Panc1 (cell line): ENCODE data around the gene MAP7.

ENCODE experiments used
- CTCF ChIP-seq: fragments of 450-650 bp; IDR thresholded peaks from 2 replicates; pipeline ENCODE4 v1.5.1; 2017; ENCODE audit warnings: mild to moderate bottlenecking
- REST ChIP-seq, 2 experiments: IDR thresholded peaks; 2 replicates each; pipeline ENCODE4 v1.6.1; 2011 to 2012; ENCODE audit warnings: low read depth in 2 of 2, control low read depth in 1 of 2, low read length in 1 of 2, mild to moderate bottlenecking in 1 of 2, moderate library complexity in 1 of 2; ENCODE audit not compliant: insufficient read depth in 1 of 2

- TF ChIP-seq CTCF (no peak), REST (IDR thresholded peaks at IDR 0.05; ENCODE audit: insufficient read depth in 1 of 2, low read depth in 2 of 2, low read length in 1 of 2) (no peak)
Measured at GRCh38 chr6:136343275-136343674, 206.9 kb downstream of the MAP7 start.
